ENCODE results near the gene CHD9NB.
"Not testable (repeated sequence)": the region's sequence is repeated elsewhere in the genome, so short reads cannot be mapped to it uniquely, and the experiment has no call there.

DNA sequence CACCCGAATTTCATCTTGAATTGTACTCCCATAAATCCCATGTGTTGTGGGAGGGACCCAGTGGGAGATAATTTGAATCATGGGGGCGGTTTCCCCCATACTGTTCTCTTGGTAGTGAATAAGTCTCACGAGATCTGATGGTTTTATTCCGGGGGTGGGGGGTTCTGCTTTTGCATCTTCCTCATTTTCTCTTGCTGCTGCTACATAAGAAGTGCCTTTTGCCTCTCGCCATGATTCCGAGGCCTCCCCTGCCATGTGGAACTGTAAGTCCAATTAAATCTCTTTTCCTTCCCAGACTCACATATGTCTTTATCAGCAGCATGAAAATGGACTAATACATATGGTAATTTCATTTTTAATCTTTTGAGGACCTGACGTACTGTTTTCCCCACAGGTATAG lies 22.8 kb upstream of the CHD9NB start:
- not testable (repeated sequence) for TF ChIP-seq ZNF565 (CRISPR knock-in tag; conservative IDR thresholded peaks at IDR 0.05; ENCODE audit: low read depth); TCF4 (CRISPR knock-in tag; IDR thresholded peaks at IDR 0.05; ENCODE audit: borderline replicate concordance); ZFP30 (CRISPR knock-in tag; IDR thresholded peaks at IDR 0.05); CSDC2 (CRISPR knock-in tag; IDR thresholded peaks at IDR 0.05); ESRRG (CRISPR knock-in tag; IDR thresholded peaks at IDR 0.05); ISL1 (CRISPR knock-in tag; IDR thresholded peaks at IDR 0.05); BACH2 (CRISPR knock-in tag; IDR thresholded peaks at IDR 0.05; ENCODE audit: borderline replicate concordance); ZNF8 (CRISPR knock-in tag; IDR thresholded peaks at IDR 0.05); GLIS3 (CRISPR knock-in tag; IDR thresholded peaks at IDR 0.05); ZFP3 (CRISPR knock-in tag; IDR thresholded peaks at IDR 0.05); ARNTL (CRISPR knock-in tag; IDR thresholded peaks at IDR 0.05; ENCODE audit: borderline replicate concordance, low read depth)
- TF ChIP-seq, protein P1, sequence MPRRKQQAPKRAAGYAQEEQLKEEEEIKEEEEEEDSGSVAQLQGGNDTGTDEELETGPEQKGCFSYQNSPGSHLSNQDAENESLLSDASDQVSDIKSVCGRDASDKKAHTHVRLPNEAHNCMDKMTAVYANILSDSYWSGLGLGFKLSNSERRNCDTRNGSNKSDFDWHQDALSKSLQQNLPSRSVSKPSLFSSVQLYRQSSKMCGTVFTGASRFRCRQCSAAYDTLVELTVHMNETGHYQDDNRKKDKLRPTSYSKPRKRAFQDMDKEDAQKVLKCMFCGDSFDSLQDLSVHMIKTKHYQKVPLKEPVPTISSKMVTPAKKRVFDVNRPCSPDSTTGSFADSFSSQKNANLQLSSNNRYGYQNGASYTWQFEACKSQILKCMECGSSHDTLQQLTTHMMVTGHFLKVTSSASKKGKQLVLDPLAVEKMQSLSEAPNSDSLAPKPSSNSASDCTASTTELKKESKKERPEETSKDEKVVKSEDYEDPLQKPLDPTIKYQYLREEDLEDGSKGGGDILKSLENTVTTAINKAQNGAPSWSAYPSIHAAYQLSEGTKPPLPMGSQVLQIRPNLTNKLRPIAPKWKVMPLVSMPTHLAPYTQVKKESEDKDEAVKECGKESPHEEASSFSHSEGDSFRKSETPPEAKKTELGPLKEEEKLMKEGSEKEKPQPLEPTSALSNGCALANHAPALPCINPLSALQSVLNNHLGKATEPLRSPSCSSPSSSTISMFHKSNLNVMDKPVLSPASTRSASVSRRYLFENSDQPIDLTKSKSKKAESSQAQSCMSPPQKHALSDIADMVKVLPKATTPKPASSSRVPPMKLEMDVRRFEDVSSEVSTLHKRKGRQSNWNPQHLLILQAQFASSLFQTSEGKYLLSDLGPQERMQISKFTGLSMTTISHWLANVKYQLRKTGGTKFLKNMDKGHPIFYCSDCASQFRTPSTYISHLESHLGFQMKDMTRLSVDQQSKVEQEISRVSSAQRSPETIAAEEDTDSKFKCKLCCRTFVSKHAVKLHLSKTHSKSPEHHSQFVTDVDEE (CRISPR knock-in tag; IDR thresholded peaks at IDR 0.05), result not testable (repeated sequence)
- TF ChIP-seq, protein P2, sequence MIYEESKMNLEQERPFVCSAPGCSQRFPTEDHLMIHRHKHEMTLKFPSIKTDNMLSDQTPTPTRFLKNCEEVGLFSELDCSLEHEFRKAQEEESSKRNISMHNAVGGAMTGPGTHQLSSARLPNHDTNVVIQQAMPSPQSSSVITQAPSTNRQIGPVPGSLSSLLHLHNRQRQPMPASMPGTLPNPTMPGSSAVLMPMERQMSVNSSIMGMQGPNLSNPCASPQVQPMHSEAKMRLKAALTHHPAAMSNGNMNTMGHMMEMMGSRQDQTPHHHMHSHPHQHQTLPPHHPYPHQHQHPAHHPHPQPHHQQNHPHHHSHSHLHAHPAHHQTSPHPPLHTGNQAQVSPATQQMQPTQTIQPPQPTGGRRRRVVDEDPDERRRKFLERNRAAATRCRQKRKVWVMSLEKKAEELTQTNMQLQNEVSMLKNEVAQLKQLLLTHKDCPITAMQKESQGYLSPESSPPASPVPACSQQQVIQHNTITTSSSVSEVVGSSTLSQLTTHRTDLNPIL (CRISPR knock-in tag; IDR thresholded peaks at IDR 0.05; ENCODE audit: low read depth), result not testable (repeated sequence)
- TF ChIP-seq, protein P3, sequence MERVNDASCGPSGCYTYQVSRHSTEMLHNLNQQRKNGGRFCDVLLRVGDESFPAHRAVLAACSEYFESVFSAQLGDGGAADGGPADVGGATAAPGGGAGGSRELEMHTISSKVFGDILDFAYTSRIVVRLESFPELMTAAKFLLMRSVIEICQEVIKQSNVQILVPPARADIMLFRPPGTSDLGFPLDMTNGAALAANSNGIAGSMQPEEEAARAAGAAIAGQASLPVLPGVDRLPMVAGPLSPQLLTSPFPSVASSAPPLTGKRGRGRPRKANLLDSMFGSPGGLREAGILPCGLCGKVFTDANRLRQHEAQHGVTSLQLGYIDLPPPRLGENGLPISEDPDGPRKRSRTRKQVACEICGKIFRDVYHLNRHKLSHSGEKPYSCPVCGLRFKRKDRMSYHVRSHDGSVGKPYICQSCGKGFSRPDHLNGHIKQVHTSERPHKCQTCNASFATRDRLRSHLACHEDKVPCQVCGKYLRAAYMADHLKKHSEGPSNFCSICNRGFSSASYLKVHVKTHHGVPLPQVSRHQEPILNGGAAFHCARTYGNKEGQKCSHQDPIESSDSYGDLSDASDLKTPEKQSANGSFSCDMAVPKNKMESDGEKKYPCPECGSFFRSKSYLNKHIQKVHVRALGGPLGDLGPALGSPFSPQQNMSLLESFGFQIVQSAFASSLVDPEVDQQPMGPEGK (CRISPR knock-in tag; IDR thresholded peaks at IDR 0.05; ENCODE audit: borderline replicate concordance), result not testable (repeated sequence)

Data from SK-N-SH treated with all-trans-retinoic acid at 6 μM for 48 hours (cell line).